ENCODE results near the gene SEMA7A.

SEMA7A gene

GRCh38 chr15:74419432-74419831 is 14.3 kb downstream of the SEMA7A start:
- TF ChIP-seq TAF1 (IDR thresholded peaks at IDR 0.05; ENCODE audit: borderline replicate concordance, insufficient read depth, low read length), result no peak
- no peak for TF ChIP-seq FOXP2 (optimal IDR thresholded peaks at IDR 0.05; ENCODE audit: borderline replicate concordance, extremely low read depth, extremely low read length, insufficient read depth)
- no peak for TF ChIP-seq REST (IDR thresholded peaks at IDR 0.05; ENCODE audit: insufficient read depth in 1 of 2, low read depth in 2 of 2, low read length in 2 of 2)
- no peak for TF ChIP-seq POLR2AphosphoS5 (IDR thresholded peaks at IDR 0.05; ENCODE audit: low read depth, low read length)
- TF ChIP-seq SIN3A (IDR thresholded peaks at IDR 0.05; ENCODE audit: borderline replicate concordance, insufficient read depth, low read length), result no peak

GRCh38 chr15:74418575-74419338 is 15.0 kb downstream of the SEMA7A start:
- no peak for TF ChIP-seq FOXP2 (optimal IDR thresholded peaks at IDR 0.05; ENCODE audit: borderline replicate concordance, extremely low read depth, extremely low read length, insufficient read depth)
- TF ChIP-seq REST (IDR thresholded peaks at IDR 0.05; ENCODE audit: insufficient read depth in 1 of 2, low read depth in 2 of 2, low read length in 2 of 2), result no peak
- TF ChIP-seq SIN3A (IDR thresholded peaks at IDR 0.05; ENCODE audit: borderline replicate concordance, insufficient read depth, low read length), result no peak
- no peak for TF ChIP-seq POLR2AphosphoS5 (IDR thresholded peaks at IDR 0.05; ENCODE audit: low read depth, low read length)
- no peak for TF ChIP-seq TAF1 (IDR thresholded peaks at IDR 0.05; ENCODE audit: borderline replicate concordance, insufficient read depth, low read length)

GRCh38 chr15:74417670-74418069 is 16.1 kb downstream of the SEMA7A start:
- TF ChIP-seq SIN3A (IDR thresholded peaks at IDR 0.05; ENCODE audit: borderline replicate concordance, insufficient read depth, low read length) (no peak), REST (IDR thresholded peaks at IDR 0.05; ENCODE audit: insufficient read depth in 1 of 2, low read depth in 2 of 2, low read length in 2 of 2) (no peak)

GRCh38 chr15:74417225-74417624 is 16.5 kb downstream of the SEMA7A start:
- no peak for TF ChIP-seq REST (IDR thresholded peaks at IDR 0.05; ENCODE audit: insufficient read depth in 1 of 2, low read depth in 2 of 2, low read length in 2 of 2)
- peak; percentile 63 for TF ChIP-seq FOXP2 (optimal IDR thresholded peaks at IDR 0.05; ENCODE audit: borderline replicate concordance, extremely low read depth, extremely low read length, insufficient read depth)
